Activated naive CD4-positive, alpha-beta T cell (primary cell): Measurements from ENCODE around the gene OSBPL2.

Experiments
- DNase-seq, 4 experiments: peaks; one replicate each; lab custom pipeline; 2025; lab: John Stamatoyannopoulos, UW

OSBPL2 gene

GRCh38 chr20:62237801-62238568, at the start of gene OSBPL2:
TSS of gene OSBPL2 (plus strand) at chr20:62238521. CDS start at chr20:62256185, 17,664 bp downstream.
- peak; percentile 99 to 100 (median 99) for DNase-seq

- no peak for DNase-seq
Measured at GRCh38 chr20:62190639-62191411, 47.5 kb upstream of the OSBPL2 start.

- DNase-seq: no peak
Measured at GRCh38 chr20:62191781-62192559, 46.4 kb upstream of the OSBPL2 start.

GRCh38 chr20:62192635-62193034, 45.7 kb upstream of the OSBPL2 start:
- no peak for DNase-seq

- no peak for DNase-seq
Measured at GRCh38 chr20:62193079-62194025, 45.0 kb upstream of the OSBPL2 start.

GRCh38 chr20:62195075-62195405, 43.3 kb upstream of the OSBPL2 start:
- no peak for DNase-seq

GRCh38 chr20:62195736-62196135, 42.6 kb upstream of the OSBPL2 start:
- DNase-seq: no peak

GRCh38 chr20:62196286-62196685, 42.0 kb upstream of the OSBPL2 start:
- no peak for DNase-seq

GRCh38 chr20:62197311-62197710, 41.0 kb upstream of the OSBPL2 start:
- no peak for DNase-seq

- DNase-seq: no peak
Measured at GRCh38 chr20:62197801-62198200, 40.5 kb upstream of the OSBPL2 start.

- no peak for DNase-seq
Measured at GRCh38 chr20:62198496-62198895, 39.8 kb upstream of the OSBPL2 start.

GRCh38 chr20:62198931-62199330, 39.4 kb upstream of the OSBPL2 start:
- DNase-seq: no peak

- no peak for DNase-seq
Measured at GRCh38 chr20:62200491-62201172, 37.7 kb upstream of the OSBPL2 start.

- DNase-seq: no peak
Measured at GRCh38 chr20:62201173-62202082, 36.9 kb upstream of the OSBPL2 start.

- DNase-seq: no peak
Measured at GRCh38 chr20:62202083-62202395, 36.3 kb upstream of the OSBPL2 start.

GRCh38 chr20:62202676-62203377, 35.5 kb upstream of the OSBPL2 start:
- no peak for DNase-seq

- no peak for DNase-seq
Measured at GRCh38 chr20:62203378-62204030, 34.8 kb upstream of the OSBPL2 start.

GRCh38 chr20:62205618-62206387, 32.5 kb upstream of the OSBPL2 start:
- DNase-seq: no peak
